ENCODE measurements around the gene TP53BP2.
A peak's percentile ranks its signal among the peaks of the same experiment; 100 is the strongest.
"Not testable (repeated sequence)": the region's sequence is repeated elsewhere in the genome, so short reads cannot be mapped to it uniquely, and the experiment has no call there.

TP53BP2 gene

DNA sequence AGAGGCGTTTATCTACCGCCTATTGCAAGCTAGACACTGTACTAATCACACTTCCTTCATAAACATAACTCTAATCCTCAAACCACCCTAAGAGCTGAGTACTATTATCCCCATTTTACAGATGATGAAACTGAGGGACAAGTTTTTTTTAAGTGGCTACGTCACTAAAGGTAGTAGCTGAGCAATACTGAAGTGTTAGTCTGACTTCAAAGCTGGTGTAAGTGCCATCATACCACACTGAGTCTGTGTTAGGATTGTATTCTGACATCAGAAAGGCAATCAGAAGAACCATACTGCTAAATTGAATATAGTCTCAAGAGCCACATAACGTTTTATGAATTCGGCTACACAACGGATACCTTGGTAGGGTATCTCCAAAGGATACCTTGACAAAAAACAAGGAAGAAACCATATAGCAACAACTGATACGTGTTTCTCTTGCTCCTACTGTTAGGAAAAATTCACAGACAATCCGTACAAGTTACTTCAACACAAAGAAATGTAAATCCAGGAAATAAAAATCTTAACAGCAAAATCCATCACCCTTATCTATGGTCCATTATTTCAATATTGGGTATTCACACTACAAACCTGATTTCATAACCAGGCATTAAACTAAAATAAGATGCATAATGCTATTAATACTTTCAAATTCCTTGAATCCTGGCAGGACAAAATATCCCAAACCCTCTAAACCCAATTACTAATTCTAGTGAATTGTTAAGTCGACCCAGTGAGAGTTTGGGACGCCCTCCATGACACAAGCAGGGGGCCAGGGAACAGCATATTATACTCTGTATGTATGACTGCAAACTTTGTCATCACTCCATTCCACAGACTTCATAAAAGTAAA is 1.6 kb downstream of the TP53BP2 start:
- peaks cover 48% of the 10 kb centered on the region for H3K4me1 ChIP-seq
- no peaks in the 10 kb centered on the region for H3K27me3 ChIP-seq
- H3K27ac ChIP-seq: peak overlapping the region; percentile 99
- TF ChIP-seq Cebpa-rat (IDR thresholded peaks at IDR 0.05): no peak
- H3K4me2 ChIP-seq: peak overlapping the region; percentile 82
- peak overlapping the region; percentile 96 for H3K4me3 ChIP-seq
- H3K9ac ChIP-seq: peak overlapping the region; percentile 99
- H3K36me3 ChIP-seq: peaks cover 4% of the 10 kb centered on the region; the same call in 1 of the 2 replicates
- no peaks in the 10 kb centered on the region for H3K9me3 ChIP-seq
- peaks cover 57% of the 10 kb centered on the region for H4K20me1 ChIP-seq

GRCh38 chr1:223842784-223843183 is 3.0 kb downstream of the TP53BP2 start:
- Histone ChIP-seq H3K4me1 (peaks cover 57% of the 10 kb centered on the region), H3K9ac (no peak overlapping the region), H4K20me1 (peaks cover 71% of the 10 kb centered on the region), H3K4me3 (no peak overlapping the region), H3K9me3 (no peaks in the 10 kb centered on the region), H3K4me2 (peak overlapping the region; percentile 82), H3K36me3 (peaks cover 4% of the 10 kb centered on the region; the same call in 1 of the 2 replicates), H3K27me3 (no peaks in the 10 kb centered on the region), H3K27ac (no peak overlapping the region)
- no peak for TF ChIP-seq Cebpa-rat (IDR thresholded peaks at IDR 0.05)

GRCh38 chr1:223841977-223842623 is 3.6 kb downstream of the TP53BP2 start:
- H3K36me3 ChIP-seq, H3K4me3 ChIP-seq, H3K9ac ChIP-seq, H3K27me3 ChIP-seq, H3K9me3 ChIP-seq, H3K27ac ChIP-seq: not testable (repeated sequence)
- Histone ChIP-seq H3K4me1 (peaks cover 61% of the 10 kb centered on the region), H4K20me1 (peaks cover 78% of the 10 kb centered on the region), H3K4me2 (0 out of 2 replicates have a peak overlapping the region, but pooled peaks have one; percentile 12)

- Histone ChIP-seq H3K4me3 (no peak overlapping the region), H3K27ac (no peak overlapping the region), H3K36me3 (peaks cover 4% of the 10 kb centered on the region; the same call in 1 of the 2 replicates), H3K27me3 (no peaks in the 10 kb centered on the region), H3K4me2 (no peak overlapping the region), H3K9ac (no peak overlapping the region), H4K20me1 (peaks cover 96% of the 10 kb centered on the region), H3K9me3 (no peaks in the 10 kb centered on the region), H3K4me1 (peaks cover 73% of the 10 kb centered on the region)
- TF ChIP-seq Cebpa-rat (IDR thresholded peaks at IDR 0.05): no peak
Measured at GRCh38 chr1:223840254-223840653, 5.5 kb downstream of the TP53BP2 start.

DNA sequence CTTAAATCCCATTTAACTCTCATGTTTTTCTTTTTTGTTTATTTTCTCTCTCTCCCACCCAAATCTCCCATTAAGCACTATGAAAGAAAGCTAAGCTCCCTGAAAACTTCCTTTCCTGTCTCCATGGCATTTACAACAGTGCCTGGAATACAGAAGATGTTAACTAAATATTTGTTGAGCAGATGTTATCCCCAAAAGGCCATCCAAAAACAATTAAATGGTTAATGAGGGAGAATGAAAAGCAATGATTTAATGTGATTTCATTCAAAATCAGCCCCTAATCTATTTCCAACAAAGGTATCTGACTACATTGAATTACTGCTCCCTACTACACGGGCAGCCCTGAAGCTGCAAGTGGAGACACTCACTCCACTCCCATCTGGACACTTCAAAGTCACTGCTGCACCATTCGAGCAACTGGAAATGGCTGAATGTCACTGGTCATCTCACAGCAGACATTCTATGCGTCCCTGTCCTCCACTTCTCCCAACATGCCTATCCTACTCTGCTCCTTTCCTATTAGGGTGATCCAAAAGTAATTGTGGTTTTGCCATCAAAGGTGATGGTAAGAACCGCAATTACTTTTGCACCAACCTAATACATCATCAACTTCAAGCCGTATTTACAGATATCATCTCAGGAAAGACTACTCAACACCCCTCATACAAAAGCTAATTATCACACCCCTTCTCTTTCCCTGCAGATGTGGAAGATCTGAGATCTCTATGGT is 7.5 kb downstream of the TP53BP2 start:
- Histone ChIP-seq H3K4me3 (no peak overlapping the region), H3K36me3 (peaks cover 4% of the 10 kb centered on the region; the same call in 1 of the 2 replicates), H3K27me3 (no peaks in the 10 kb centered on the region), H3K9me3 (no peaks in the 10 kb centered on the region), H3K27ac (no peak overlapping the region), H3K4me2 (0 out of 2 replicates have a peak overlapping the region, but pooled peaks have one; percentile 7), H3K9ac (no peak overlapping the region), H4K20me1 (peaks cover 100% of the 10 kb centered on the region), H3K4me1 (peaks cover 76% of the 10 kb centered on the region)
- no peak for TF ChIP-seq Cebpa-rat (IDR thresholded peaks at IDR 0.05)

DNA sequence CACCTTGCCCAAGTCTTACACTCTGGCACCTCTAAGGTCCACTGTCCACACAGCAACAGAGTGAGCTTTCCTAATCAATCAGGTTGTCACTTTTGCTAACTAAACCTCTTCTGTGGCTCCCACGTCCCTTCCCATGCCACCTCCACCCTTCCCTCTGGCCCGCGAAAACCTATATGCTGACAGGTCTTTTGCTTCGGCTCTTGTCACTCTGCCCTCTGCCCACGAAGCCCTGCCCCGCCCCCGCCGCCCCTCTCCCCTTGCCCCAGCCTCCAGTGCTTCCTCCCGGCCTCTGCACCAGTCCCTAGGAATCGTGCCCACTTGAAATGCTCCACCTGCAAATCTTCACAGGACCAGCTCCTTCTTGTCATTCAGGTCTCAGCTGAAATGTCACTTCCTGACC is 8.1 kb downstream of the TP53BP2 start:
- no peak overlapping the region for H3K9ac ChIP-seq
- H4K20me1 ChIP-seq: peaks cover 100% of the 10 kb centered on the region
- peaks cover 4% of the 10 kb centered on the region; the same call in 1 of the 2 replicates for H3K36me3 ChIP-seq
- no peak overlapping the region for H3K27ac ChIP-seq
- no peaks in the 10 kb centered on the region for H3K27me3 ChIP-seq
- no peak for TF ChIP-seq Cebpa-rat (IDR thresholded peaks at IDR 0.05)
- peaks cover 76% of the 10 kb centered on the region for H3K4me1 ChIP-seq
- H3K4me3 ChIP-seq: no peak overlapping the region
- no peaks in the 10 kb centered on the region for H3K9me3 ChIP-seq
- peak overlapping the region; percentile 55 for H3K4me2 ChIP-seq

DNA sequence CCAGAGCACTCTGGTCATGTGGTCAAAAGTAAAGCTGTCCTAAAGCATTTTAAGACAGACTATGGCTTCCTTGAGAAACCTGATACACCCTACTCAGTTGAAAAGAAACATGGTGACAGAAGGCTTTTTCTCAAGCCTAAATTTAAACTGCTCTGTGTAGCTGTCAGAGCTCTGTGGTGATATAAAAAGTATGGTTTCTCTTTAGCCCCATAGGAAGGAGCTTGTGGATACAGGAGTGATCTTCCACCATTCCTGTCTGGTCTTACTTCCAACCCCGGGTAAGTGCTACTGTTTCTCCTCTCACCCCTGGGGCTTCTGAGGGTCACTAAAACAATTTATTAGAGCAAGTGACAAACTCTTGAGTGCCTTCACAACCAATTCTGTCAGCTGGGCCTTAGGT is 8.5 kb downstream of the TP53BP2 start:
- H3K27me3 ChIP-seq: no peaks in the 10 kb centered on the region
- no peak overlapping the region for H3K9ac ChIP-seq

DNA sequence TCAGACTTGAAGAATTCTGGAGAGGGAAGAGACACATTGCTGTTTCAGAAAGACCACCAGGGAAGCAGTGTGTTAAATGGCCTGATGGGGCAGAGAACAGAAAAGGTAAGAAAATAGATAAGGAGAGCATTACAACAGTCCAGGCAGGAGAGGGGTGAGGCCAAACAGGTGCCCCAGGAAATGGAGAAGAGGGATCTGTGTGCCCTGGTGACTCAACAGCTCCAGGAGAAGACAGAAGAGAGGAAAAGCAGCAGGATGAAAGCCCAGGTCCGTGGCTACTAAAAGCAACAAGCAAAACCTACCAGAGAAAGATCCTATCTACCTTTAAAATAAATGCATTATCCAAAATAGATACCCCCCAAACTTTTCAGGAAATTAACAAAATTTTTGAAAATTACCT is 9.2 kb downstream of the TP53BP2 start:
- Histone ChIP-seq H3K27me3 (no peaks in the 10 kb centered on the region), H3K9ac (no peak overlapping the region), H3K4me2 (peak overlapping the region; percentile 55), H3K27ac (no peak overlapping the region), H4K20me1 (peaks cover 100% of the 10 kb centered on the region), H3K9me3 (no peaks in the 10 kb centered on the region), H3K36me3 (peaks cover 4% of the 10 kb centered on the region; the same call in 1 of the 2 replicates), H3K4me3 (no peak overlapping the region), H3K4me1 (peaks cover 75% of the 10 kb centered on the region)
- TF ChIP-seq Cebpa-rat (IDR thresholded peaks at IDR 0.05): no peak

More for the DNA sequence above, 8.5 kb downstream of the TP53BP2 start:
- Histone ChIP-seq H4K20me1 (peaks cover 100% of the 10 kb centered on the region), H3K4me3 (no peak overlapping the region), H3K4me1 (peaks cover 76% of the 10 kb centered on the region), H3K4me2 (peak overlapping the region; percentile 55), H3K36me3 (peaks cover 4% of the 10 kb centered on the region; the same call in 1 of the 2 replicates), H3K9me3 (no peaks in the 10 kb centered on the region), H3K27ac (no peak overlapping the region)
- TF ChIP-seq Cebpa-rat (IDR thresholded peaks at IDR 0.05): no peak

DNA sequence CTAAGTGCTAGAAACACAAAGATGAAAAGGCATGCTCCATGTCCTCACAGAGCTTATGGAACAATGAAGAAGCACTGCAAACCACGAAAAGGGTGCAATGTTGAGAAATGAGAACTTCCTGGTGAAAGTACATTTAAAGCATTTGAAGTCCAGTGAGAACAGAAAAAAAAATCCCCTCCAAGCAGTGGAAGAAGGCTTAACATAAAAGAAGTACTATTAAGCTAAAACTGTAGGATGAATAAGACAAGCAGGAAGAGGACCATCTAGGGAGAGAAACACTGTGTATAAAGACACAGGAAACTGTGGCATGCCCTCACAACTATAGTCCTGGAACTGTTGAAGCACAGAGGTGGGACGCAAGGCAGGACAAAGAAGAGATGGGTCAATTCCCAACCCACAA is 10.0 kb downstream of the TP53BP2 start:
- no peak overlapping the region for H3K4me3 ChIP-seq

More for the DNA sequence above, 10.0 kb downstream of the TP53BP2 start:
- H3K4me1 ChIP-seq: peaks cover 67% of the 10 kb centered on the region
- no peak for TF ChIP-seq Cebpa-rat (IDR thresholded peaks at IDR 0.05)
- H3K27me3 ChIP-seq: no peaks in the 10 kb centered on the region
- peaks cover 4% of the 10 kb centered on the region; the same call in 1 of the 2 replicates for H3K36me3 ChIP-seq
- peaks cover 98% of the 10 kb centered on the region for H4K20me1 ChIP-seq
- no peak overlapping the region for H3K27ac ChIP-seq
- peak overlapping the region; percentile 55 for H3K4me2 ChIP-seq
- no peaks in the 10 kb centered on the region for H3K9me3 ChIP-seq
- no peak overlapping the region for H3K9ac ChIP-seq

Data from BLaER1 (cell line).